ENCODE data around the gene YBX2.

- no peak for TF ChIP-seq EZH2 (IDR thresholded peaks at IDR 0.05; ENCODE audit: low read length)
- TF ChIP-seq, protein P1, sequence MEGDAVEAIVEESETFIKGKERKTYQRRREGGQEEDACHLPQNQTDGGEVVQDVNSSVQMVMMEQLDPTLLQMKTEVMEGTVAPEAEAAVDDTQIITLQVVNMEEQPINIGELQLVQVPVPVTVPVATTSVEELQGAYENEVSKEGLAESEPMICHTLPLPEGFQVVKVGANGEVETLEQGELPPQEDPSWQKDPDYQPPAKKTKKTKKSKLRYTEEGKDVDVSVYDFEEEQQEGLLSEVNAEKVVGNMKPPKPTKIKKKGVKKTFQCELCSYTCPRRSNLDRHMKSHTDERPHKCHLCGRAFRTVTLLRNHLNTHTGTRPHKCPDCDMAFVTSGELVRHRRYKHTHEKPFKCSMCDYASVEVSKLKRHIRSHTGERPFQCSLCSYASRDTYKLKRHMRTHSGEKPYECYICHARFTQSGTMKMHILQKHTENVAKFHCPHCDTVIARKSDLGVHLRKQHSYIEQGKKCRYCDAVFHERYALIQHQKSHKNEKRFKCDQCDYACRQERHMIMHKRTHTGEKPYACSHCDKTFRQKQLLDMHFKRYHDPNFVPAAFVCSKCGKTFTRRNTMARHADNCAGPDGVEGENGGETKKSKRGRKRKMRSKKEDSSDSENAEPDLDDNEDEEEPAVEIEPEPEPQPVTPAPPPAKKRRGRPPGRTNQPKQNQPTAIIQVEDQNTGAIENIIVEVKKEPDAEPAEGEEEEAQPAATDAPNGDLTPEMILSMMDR (optimal IDR thresholded peaks at IDR 0.05 in 1 of 3, IDR thresholded peaks at IDR 0.05 in 1 of 3, conservative IDR thresholded peaks at IDR 0.05 in 1 of 3; ENCODE audit: extremely low read depth in 1 of 3, insufficient read depth in 2 of 3, low read length in 3 of 3) = no peak
Observed at GRCh38 chr17:7250695-7251627, 43.5 kb downstream of the YBX2 start.
